ENCODE data around the gene RPS3. TPM values are rescaled to one million over a fixed set of nuclear protein-coding genes. Genes with fewer than 3 reads are reported as not detected.

Gene RPS3
- total and polyA plus RNA-seq, 9 of the 15 experiments (the other 6 are each of a cell fraction or from before 2014, with no cell fraction given), result 2,700 to 5,771 (median 3,679) TPM

DNA sequence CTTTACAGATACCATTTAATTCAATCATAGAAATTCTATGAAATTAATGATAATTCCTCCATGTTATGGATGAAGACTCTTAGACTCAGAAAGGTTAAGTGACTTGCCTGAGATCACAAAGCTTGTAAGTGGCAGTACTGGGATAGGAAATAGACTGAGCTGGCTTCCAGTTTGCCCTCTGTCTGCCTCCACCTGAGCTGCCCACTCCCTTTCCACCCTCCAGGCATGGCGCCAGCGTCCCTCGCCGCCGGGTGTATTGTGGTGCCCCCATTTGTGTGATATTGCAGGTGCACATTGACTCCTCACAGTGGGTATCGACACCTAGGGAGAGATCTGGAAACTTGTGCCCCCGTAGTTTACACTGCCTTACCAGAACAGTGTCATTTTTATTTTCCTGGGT, 9.4 kb upstream of the RPS3 start:
- FAIRE-seq, result no peak
- Histone ChIP-seq H3K9me1 (ENCODE audit: control insufficient read depth, insufficient read depth, low read length) (no peaks in the 10 kb centered on the region), H2AFZ (ENCODE audit: low read depth, low read length) (no peak overlapping the region), H4K20me1 (replicated peaks; ENCODE audit: control insufficient read depth, insufficient read depth, low read length) (no peaks in the 10 kb centered on the region), H3K4me2 (ENCODE audit: insufficient read depth, low read length) (no peak overlapping the region), H3K27ac (ENCODE audit: extremely low read depth, low read depth, low read length) (no peak overlapping the region), H3K4me3 (no peak overlapping the region), H3K4me1 (replicated peaks in 1 of 2; ENCODE audit: control insufficient read depth in 2 of 2, insufficient read depth in 2 of 2, low read length in 2 of 2) (peaks cover 9 to 15% of the 10 kb centered on the region in 2 experiments), H3K9me3 (replicated peaks; ENCODE audit: control insufficient read depth, insufficient read depth, low read depth, low read length) (no peaks in the 10 kb centered on the region), H3K36me3 (ENCODE audit: control insufficient read depth, insufficient read depth, low read length) (no peaks in the 10 kb centered on the region), H3K79me2 (ENCODE audit: control insufficient read depth, insufficient read depth, low read length) (no peaks in the 10 kb centered on the region), H3K9ac (ENCODE audit: insufficient read depth in 1 of 2, low read depth in 2 of 2, low read length in 2 of 2) (0 out of 4 replicates have a peak overlapping the region, but pooled peaks of 1 of the 2 experiments have one; percentile 65), H3K27me3 (ENCODE audit: control insufficient read depth in 2 of 2, insufficient read depth in 2 of 2, low read length in 2 of 2) (no peaks in the 10 kb centered on the region)
- ChIA-PET CTCF (ENCODE audit: low intra/inter-chr PET ratio) (interaction anchor here (3.5 kb wide), 1 partner anchor 142 kb away, joined by 38 read pairs; no protein-coding TSS in a partner anchor), POLR2A (interaction anchor here (0.7 to 3.1 kb wide), 2 partner anchors 10 to 154 kb away, joined by 3 to 29 read pairs; partner anchors contain the start of gene RPS3)
- intact Hi-C loops (cut with micrococcal nuclease) (loop anchor here (2.0 to 5.0 kb wide), 2 partner anchors 55 to 482 kb away; no protein-coding TSS in a partner anchor), in situ Hi-C loops (cut with MboI) (no loop called here)
- no peak for DNase-seq (ENCODE audit: extremely low read depth in 1 of 4, low spot score in 3 of 4)
- no peak for ATAC-seq
- BruUV-seq (replicated peaks), result no TSS peak
- 74% methylated on average over 7 of the region's 7 CpGs for WGBS (ENCODE audit: insufficient coverage, low coverage, missing lambda C conversion rate)
- no peak for TF ChIP-seq SMAD1 (IDR thresholded peaks at IDR 0.05; ENCODE audit: low read depth, low read length, partially characterized antibody)
- TF ChIP-seq POLR2H (tag; IDR thresholded peaks at IDR 0.05; ENCODE audit: low read depth), result no peak
- TF ChIP-seq POLR2AphosphoS2 (IDR thresholded peaks at IDR 0.05; ENCODE audit: low read length), result no peak
- TF ChIP-seq ADNP (tag; IDR thresholded peaks at IDR 0.05), result no peak

DNA sequence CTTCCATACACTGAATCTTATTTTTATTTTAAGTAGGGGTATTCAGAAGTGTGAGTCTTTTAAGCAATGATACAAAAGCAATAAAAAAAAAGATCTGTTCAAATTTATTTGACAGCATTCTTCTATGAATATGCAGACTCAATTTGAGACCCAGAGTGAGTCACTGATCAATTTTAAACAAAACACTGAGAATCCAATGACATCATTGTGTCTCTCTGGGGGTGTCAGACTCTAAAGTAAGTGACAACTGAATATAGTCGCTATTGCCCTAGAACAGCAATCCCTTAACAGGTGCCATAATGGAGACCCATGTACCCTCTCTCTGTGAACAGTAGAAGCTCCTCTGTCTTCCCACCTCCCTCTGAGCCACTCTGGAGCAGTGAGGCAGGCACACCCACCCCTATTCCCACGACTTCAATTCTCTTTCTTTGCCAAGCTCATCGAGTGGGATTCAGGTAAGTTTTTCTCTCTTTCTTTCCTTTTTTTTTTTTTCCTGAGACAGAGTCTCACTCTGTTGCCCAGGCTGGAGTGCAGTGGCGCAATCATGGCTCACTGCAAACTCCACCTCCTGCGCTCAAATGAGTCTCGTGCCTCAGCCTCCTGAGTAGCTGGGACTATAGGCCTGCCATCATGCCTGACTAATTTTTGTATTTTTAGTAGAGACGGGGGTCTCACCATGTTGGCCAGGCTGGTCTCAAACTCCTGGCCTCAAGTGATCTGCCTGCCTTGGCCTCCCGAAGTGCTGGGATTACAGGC, 5.1 kb upstream of the RPS3 start:
- DNase-seq (ENCODE audit: extremely low read depth in 1 of 4, low spot score in 3 of 4) (no peak), ATAC-seq (no peak), FAIRE-seq (no peak)
- TF ChIP-seq ATF7 (IDR thresholded peaks at IDR 0.05) (peak; percentile 34; the same call in 1 of the 2 replicates), ZNF232 (CRISPR knock-in tag; IDR thresholded peaks at IDR 0.05) (no peak), SMARCB1 (IDR thresholded peaks at IDR 0.05; ENCODE audit: insufficient read length, low read depth) (no peak), CREBBP (IDR thresholded peaks at IDR 0.05; ENCODE audit: low read depth, low read length) (no peak), CEBPB (tag; IDR thresholded peaks at IDR 0.05) (peak; percentile 63)
- TF ChIP-seq, protein P1, sequence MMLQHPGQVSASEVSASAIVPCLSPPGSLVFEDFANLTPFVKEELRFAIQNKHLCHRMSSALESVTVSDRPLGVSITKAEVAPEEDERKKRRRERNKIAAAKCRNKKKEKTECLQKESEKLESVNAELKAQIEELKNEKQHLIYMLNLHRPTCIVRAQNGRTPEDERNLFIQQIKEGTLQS (IDR thresholded peaks at IDR 0.05), result peak; percentile 59
- TF ChIP-seq, protein P1 (CRISPR knock-in tag; conservative IDR thresholded peaks at IDR 0.05), result no peak
- no peaks in the 10 kb centered on the region for H4K20me1 ChIP-seq (replicated peaks; ENCODE audit: control insufficient read depth, insufficient read depth, low read length)
- no peaks in the 10 kb centered on the region for H3K27me3 ChIP-seq (ENCODE audit: control insufficient read depth in 2 of 2, insufficient read depth in 2 of 2, low read length in 2 of 2)
- no TSS peak for BruUV-seq (replicated peaks)
- intact Hi-C loops (cut with micrococcal nuclease) (no loop called here), in situ Hi-C loops (cut with MboI) (no loop called here)
- no peak overlapping the region for H2AFZ ChIP-seq (ENCODE audit: low read depth, low read length)
- peaks cover 3% of the 10 kb centered on the region; the same call in 2 of the 3 replicates for H3K79me2 ChIP-seq (ENCODE audit: control insufficient read depth, insufficient read depth, low read length)
- no peak overlapping the region for H3K27ac ChIP-seq (ENCODE audit: extremely low read depth, low read depth, low read length)
- no peaks in the 10 kb centered on the region for H3K9me3 ChIP-seq (replicated peaks; ENCODE audit: control insufficient read depth, insufficient read depth, low read depth, low read length)
- no peak overlapping the region for H3K4me3 ChIP-seq
- peaks cover 0 to under 1% of the 10 kb centered on the region in 2 experiments; a peak in 3 of 5 replicates for H3K4me1 ChIP-seq (replicated peaks in 1 of 2; ENCODE audit: control insufficient read depth in 2 of 2, insufficient read depth in 2 of 2, low read length in 2 of 2)
- WGBS (ENCODE audit: insufficient coverage, low coverage, missing lambda C conversion rate), result 21% methylated on average over 4 of the region's 8 CpGs
- no peaks in the 10 kb centered on the region for H3K9me1 ChIP-seq (ENCODE audit: control insufficient read depth, insufficient read depth, low read length)
- ChIA-PET CTCF (ENCODE audit: low intra/inter-chr PET ratio) (no interaction called here), POLR2A (no interaction called here)
- no peaks in the 10 kb centered on the region for H3K36me3 ChIP-seq (ENCODE audit: control insufficient read depth, insufficient read depth, low read length)
- no peak overlapping the region for H3K4me2 ChIP-seq (ENCODE audit: insufficient read depth, low read length)
- H3K9ac ChIP-seq (ENCODE audit: insufficient read depth in 1 of 2, low read depth in 2 of 2, low read length in 2 of 2), result no peak overlapping the region

Data from K562 (cell line).